ENCODE measurements around the gene OSGEP. TPM values are rescaled to one million over a fixed set of nuclear protein-coding genes. Genes with fewer than 3 reads are reported as not detected.

The OSGEP gene
- total RNA-seq (2014; rRNA removed), result 57.7 and 64.1 TPM in 2 replicates
- Bru-seq, nascent RNA, result percentile 82 among the genes with signal in this experiment
- BruChase-seq, experiment 1, labeled RNA remaining after a 6-hour chase, result percentile 78 among the genes with signal in this experiment
- percentile 84 among the genes with signal in this experiment for BruChase-seq, experiment 2, labeled RNA remaining after a 2-hour chase
- long read RNA-seq, transcript OSGEP-201 (11 exons, 2,002 nt), result major isoform, 33 of 60 reads
- long read RNA-seq, partial matches to known transcripts, result 18 of 60 reads
- long read RNA-seq, other reads (novel, unspliced or antisense), result 6 of 60 reads

- Histone ChIP-seq H3F3A (ENCODE audit: low read length, unreplicated experiment) (no peaks in the 10 kb centered on the region), H2AFZ (ENCODE audit: low read length) (peak within 1 kb of the TSS; percentile 80), H3K27ac (ENCODE audit: low read length) (peak within 1 kb of the TSS; percentile 93), H3K9ac (ENCODE audit: low read length) (peak within 1 kb of the TSS; percentile 87), H3K9me2 (replicated peaks; ENCODE audit: low read length) (no peaks in the 10 kb centered on the region), H3K4me3 (ENCODE audit: low read length) (peak within 1 kb of the TSS; percentile 82), H3K9me3 (ENCODE audit: low read length) (no peaks in the 10 kb centered on the region), H3K79me2 (ENCODE audit: low read length) (peaks cover 62% of the 10 kb centered on the region), H3K4me1 (ENCODE audit: insufficient read depth, low read length) (peaks cover 14% of the 10 kb centered on the region), H3K36me3 (ENCODE audit: low read depth, low read length) (peaks cover 46% of the 10 kb centered on the region), H3K4me2 (ENCODE audit: low read length) (peak within 1 kb of the TSS; percentile 96), H3K27me3 (ENCODE audit: low read length) (no peaks in the 10 kb centered on the region), H4K20me1 (ENCODE audit: low read length) (0 out of 2 replicates have a peak, but pooled peaks cover 6% of the 10 kb centered on the region)
- ATAC-seq (peak; percentile 86), DNase-seq (peak; percentile 99)
- TF ChIP-seq EZH2phosphoT487 (IDR thresholded peaks at IDR 0.05; ENCODE audit: borderline replicate concordance, low read length), result no peak
- TF ChIP-seq EZH2 (IDR thresholded peaks at IDR 0.05; ENCODE audit: low read length, unreplicated experiment), result no peak
- no peak for TF ChIP-seq CTCF (conservative IDR thresholded peaks at IDR 0.05; ENCODE audit: low read depth, low read length)
- intact Hi-C loops (cut with micrococcal nuclease), result loop anchor here (1.0 kb wide), 5 partner anchors 41 to 159 kb away; partner anchors contain the start of genes PARP2 and TEP1
- no TSS peak for BruUV-seq (replicated peaks)
- POLR2A ChIA-PET (ENCODE audit: unreplicated experiment), result interaction anchor here (0.6 to 1.9 kb wide), 4 partner anchors 37 to 112 kb away, joined by 3 to 18 read pairs (median 4); partner anchors contain the start of genes PARP2 and TEP1
- CTCF ChIA-PET, result interaction anchor here (0.6 to 1.6 kb wide), 3 partner anchors 39 to 111 kb away, joined by 3 to 11 read pairs (median 3); partner anchors contain the start of genes PARP2 and TEP1
Measured at GRCh38 chr14:20454516-20455354, at the start of gene OSGEP, which contains the start of gene APEX1. Gene OSGEP (minus strand): TSS chr14:20454812. CDS start chr14:20454683, 129 bp downstream. Gene APEX1 (plus strand): TSS chr14:20455226. CDS start chr14:20455646, 420 bp downstream.

GRCh38 chr14:20503898-20504297 lies 49.3 kb upstream of the OSGEP start:
- TF ChIP-seq CTCF (conservative IDR thresholded peaks at IDR 0.05; ENCODE audit: low read depth, low read length), result no peak
- no peak for TF ChIP-seq EZH2phosphoT487 (IDR thresholded peaks at IDR 0.05; ENCODE audit: borderline replicate concordance, low read length)
- no peak for TF ChIP-seq EZH2 (IDR thresholded peaks at IDR 0.05; ENCODE audit: low read length, unreplicated experiment)
- Histone ChIP-seq H3K9ac (ENCODE audit: low read length) (no peak overlapping the region), H4K20me1 (ENCODE audit: low read length) (no peaks in the 10 kb centered on the region), H3K9me2 (replicated peaks; ENCODE audit: low read length) (no peaks in the 10 kb centered on the region), H3K4me1 (ENCODE audit: insufficient read depth, low read length) (peaks cover 21% of the 10 kb centered on the region), H3K36me3 (ENCODE audit: low read depth, low read length) (no peaks in the 10 kb centered on the region), H3K27me3 (ENCODE audit: low read length) (no peaks in the 10 kb centered on the region), H3K79me2 (ENCODE audit: low read length) (no peaks in the 10 kb centered on the region), H3K27ac (ENCODE audit: low read length) (no peak overlapping the region), H3K4me3 (ENCODE audit: low read length) (no peak overlapping the region), H2AFZ (ENCODE audit: low read length) (no peak overlapping the region), H3F3A (ENCODE audit: low read length, unreplicated experiment) (no peaks in the 10 kb centered on the region), H3K4me2 (ENCODE audit: low read length) (no peak overlapping the region), H3K9me3 (ENCODE audit: low read length) (no peaks in the 10 kb centered on the region)
- ATAC-seq (no peak), DNase-seq (no peak)
- POLR2A ChIA-PET (ENCODE audit: unreplicated experiment), result no interaction called here
- intact Hi-C loops (cut with micrococcal nuclease), result loop anchor here (2.0 kb wide), 1 partner anchor 13 kb away; no protein-coding TSS in a partner anchor
- no TSS peak for BruUV-seq (replicated peaks)
- CTCF ChIA-PET, result no interaction called here
